ENCODE results near the gene PRKN.

- no peak for TF ChIP-seq MAFK (IDR thresholded peaks at IDR 0.05; ENCODE audit: low read length)
- no peak for TF ChIP-seq XRCC5 (IDR thresholded peaks at IDR 0.05; ENCODE audit: low read depth, low read length)
- no peak for TF ChIP-seq MXI1 (IDR thresholded peaks at IDR 0.05; ENCODE audit: low read depth, low read length)
- TF ChIP-seq ZFP36 (IDR thresholded peaks at IDR 0.05; ENCODE audit: low read depth, low read length, partially characterized antibody), result no peak
- TF ChIP-seq GTF2B (IDR thresholded peaks at IDR 0.05; ENCODE audit: extremely low read depth, insufficient read length), result no peak
- TF ChIP-seq ESRRB (CRISPR knock-in tag; IDR thresholded peaks at IDR 0.05; ENCODE audit: borderline replicate concordance), result no peak
- no peak for TF ChIP-seq CREB1 (IDR thresholded peaks at IDR 0.05)
- TF ChIP-seq CREB1 (CRISPR knock-in tag; IDR thresholded peaks at IDR 0.05), result no peak
- no peak for TF ChIP-seq CTCF (IDR thresholded peaks at IDR 0.05 in 2 of 3, conservative IDR thresholded peaks at IDR 0.05 in 1 of 3; ENCODE audit: insufficient read depth in 2 of 3, low read depth in 1 of 3, low read length in 3 of 3)
These were observed 1052.5 kb downstream of the PRKN start for GRCh38 chr6:161674930-161675682.
